HEK293T (cell line): ENCODE data around the gene DLAT.

Experiments
- ARNT ChIP-seq: fragments of 450-650 bp; IDR thresholded peaks from 2 replicates; pipeline ENCODE4 v1.6.1; 2017; ENCODE audit warnings: mild to moderate bottlenecking
- BHLHE40 ChIP-seq: fragments of 450-650 bp; IDR thresholded peaks from 2 replicates; pipeline ENCODE4 v1.6.1; 2016; ENCODE audit warnings: mild to moderate bottlenecking, moderate library complexity, borderline replicate concordance
- ELF4 ChIP-seq: fragments of 450-650 bp; IDR thresholded peaks from 2 replicates; pipeline ENCODE4 v1.6.1; 2017; ENCODE audit warnings: antibody characterized with exemption
- FOXA1 ChIP-seq: fragments of 450-650 bp; IDR thresholded peaks from 2 replicates; pipeline ENCODE4 v1.6.1; 2016; ENCODE audit warnings: mild to moderate bottlenecking
- FOXK2 ChIP-seq: fragments of 450-650 bp; IDR thresholded peaks from 2 replicates; pipeline ENCODE4 v1.6.1; 2016; ENCODE audit warnings: mild to moderate bottlenecking
- FOXM1 ChIP-seq: fragments of 450-650 bp; IDR thresholded peaks from 2 replicates; pipeline ENCODE4 v1.6.1; 2017; ENCODE audit warnings: mild to moderate bottlenecking, borderline replicate concordance
- HDGF ChIP-seq: fragments of 450-650 bp; IDR thresholded peaks from 2 replicates; pipeline ENCODE4 v1.6.1; 2017; ENCODE audit warnings: antibody characterized with exemption, borderline replicate concordance
- L3MBTL2 ChIP-seq: fragments of 450-650 bp; conservative IDR thresholded peaks from 2 replicates; pipeline ENCODE4 v1.6.1; 2016; ENCODE audit warnings: mild to moderate bottlenecking
- NFRKB ChIP-seq: fragments of 450-650 bp; IDR thresholded peaks from 2 replicates; pipeline ENCODE4 v1.6.1; 2016; ENCODE audit warnings: mild to moderate bottlenecking, moderate library complexity
- PKNOX1 ChIP-seq: fragments of 450-650 bp; IDR thresholded peaks from 2 replicates; pipeline ENCODE4 v1.6.1; 2016
- SP1 ChIP-seq: fragments of 450-650 bp; IDR thresholded peaks from 2 replicates; pipeline ENCODE4 v1.6.1; 2017
- SUZ12 ChIP-seq: fragments of 450-650 bp; IDR thresholded peaks from 2 replicates; pipeline ENCODE4 v1.6.1; 2016; ENCODE audit warnings: mild to moderate bottlenecking
- TARDBP ChIP-seq: fragments of 450-650 bp; IDR thresholded peaks from 2 replicates; pipeline ENCODE4 v1.6.1; 2016
- ZNF384 ChIP-seq: fragments of 450-650 bp; IDR thresholded peaks from 2 replicates; pipeline ENCODE4 v1.6.1; 2016

- TF ChIP-seq ZNF384 (no peak), PKNOX1 (no peak), HDGF (no peak), SUZ12 (no peak), ARNT (no peak), FOXA1 (no peak), ELF4 (no peak), TARDBP (no peak), SP1 (no peak), FOXM1 (no peak), BHLHE40 (no peak), FOXK2 (no peak), NFRKB (no peak), L3MBTL2 (no peak)
Measured at GRCh38 chr11:112096194-112096593, 71.0 kb downstream of the DLAT start.
